Spleen (tissue), 11 donors: ENCODE results near the gene CXCR3. TPM values are rescaled to one million over a fixed set of nuclear protein-coding genes. Genes with fewer than 3 reads are reported as not detected.

ENCODE experiments used
- DNase-seq: peaks from one replicate; pipeline ENCODE4 v3.0.0-alpha.2; 2020
- H3K27ac ChIP-seq, 8 donors: fragments of 200-600 bp; sonication (generic) in 7 of 8; 1 replicate in 4 of 8; 2 replicates in 4 of 8; pipeline versions ENCODE4 v1.5.0 to v1.8.0; 2016 to 2021; ENCODE audit warnings: inconsistent platforms in 4 of 8, mild to moderate bottlenecking in 4 of 8, moderate library complexity in 1 of 8
- H3K27me3 ChIP-seq, 7 donors: fragments of 200-600 bp; sonication (generic) in 6 of 7; replicated peaks in 1 of 7; 1 replicate in 4 of 7; 2 replicates in 3 of 7; pipeline versions ENCODE4 v1.5.0 to v1.8.0; 2016 to 2021; ENCODE audit warnings: inconsistent platforms in 3 of 7, mild to moderate bottlenecking in 1 of 7
- H3K36me3 ChIP-seq, 6 donors: fragments of 200-600 bp; sonication (generic) in 5 of 6; 1 replicate in 4 of 6; 2 replicates in 2 of 6; pipeline versions ENCODE4 v1.5.0 to v1.8.0; 2016 to 2021; ENCODE audit warnings: inconsistent platforms in 2 of 6
- H3K4me1 ChIP-seq, 6 donors: fragments of 200-600 bp; sonication (generic) in 5 of 6; 1 replicate in 3 of 6; 2 replicates in 3 of 6; pipeline versions ENCODE4 v1.5.0 to v1.8.0; 2016 to 2021; ENCODE audit warnings: inconsistent platforms in 3 of 6
- H3K4me3 ChIP-seq, 8 donors: fragments of 200-600 bp; sonication (generic) in 7 of 8; 1 replicate in 4 of 8; 2 replicates in 4 of 8; pipeline versions ENCODE4 v1.5.0 to v1.8.0; 2016 to 2021; ENCODE audit warnings: inconsistent platforms in 4 of 8, mild to moderate bottlenecking in 4 of 8, moderate library complexity in 2 of 8
- H3K9me3 ChIP-seq, 8 donors: fragments of 200-600 bp; sonication (generic) in 7 of 8; 1 replicate in 4 of 8; 2 replicates in 4 of 8; pipeline versions ENCODE4 v1.5.0 to v1.8.0; 2016 to 2021; ENCODE audit warnings: inconsistent platforms in 4 of 8
- POLR2A ChIP-seq, 3 donors: fragments of 450-650 bp; IDR thresholded peaks; one replicate each; pipeline ENCODE4 v1.5.1; 2017; ENCODE audit warnings: antibody characterized with exemption in 3 of 3, mild to moderate bottlenecking in 1 of 3
- POLR2AphosphoS5 ChIP-seq, 3 donors: sonication (generic); formaldehyde crosslinking; IDR thresholded peaks; one replicate each; pipeline ENCODE4 v1.5.1; 2017; ENCODE audit warnings: antibody characterized with exemption in 3 of 3
- whole genome bisulfite sequencing, 5 donors: extraction: QIAGEN DNeasy Blood & Tissue Kit in 3 of 5; methylation state at CpG; one replicate each; pipeline versions ENCODE4 v1.1.5 to v1.1.7; 2013 to 2018; 5-methylcytosine and 5-hydroxymethylcytosine counted together
- intact Hi-C: fragments of 100-400 bp; cut with DNase I; formaldehyde crosslinking; loops from one replicate; pipeline ENCODE4 v1.15.0; 2023; ENCODE audit warnings: low total_unique reads
- polyA plus RNA-seq, 3 donors: library from polyadenylated mRNA; stranded (reverse); fragments of 200-250 nt; gene quantifications; one replicate each; pipeline ENCODE4 v1.2.1, GENCODE V29; 2013
- total RNA-seq, 7 donors: library from RNA; depleted of rRNA in 3 of 7; stranded (reverse); fragments of >200 nt in 3 of 7; fragmentation: NEBNext Ultra II Directional in 4 of 7; extraction: Animal tissue kit (Norgen Biotek cat#: 25700) in 4 of 7; gene quantifications; one replicate each; pipeline versions ENCODE4 v1.1.0 to v1.2.1, GENCODE V29; 2016 to 2021
- TF ChIP-seq, protein P1 (sequence below), 11 experiments: fragments of 200-600 bp in 7 of 11; fragments of 450-650 bp in 4 of 11; sonication (generic) in 4 of 11; IDR thresholded peaks in 8 of 11; conservative IDR thresholded peaks in 3 of 11; 1 replicate in 7 of 11; 2 replicates in 4 of 11; pipeline versions ENCODE4 v1.4.0 to v1.8.0; 2016 to 2021; ENCODE audit warnings: antibody characterized with exemption in 11 of 11, inconsistent platforms in 4 of 11, mild to moderate bottlenecking in 1 of 11
- donor health status: healthy with polysubstance abuse.
- donor health status: DM: no; HTN: no; CAD: no; lungs with moderate emphysema.
- donor health status: DM: no; HTN: no; CAD: no.
- donor health status: Bipolar disorder and iron deficiency.
- donor health status: healthy.
- donor health status: DM: no; HTN: no; CAD: no.
- donor health status: DM: yes; HTN: yes; CAD: no.

CXCR3 gene
- total and polyA plus RNA-seq, 10 donors, result 4.4 to 13.9 (median 8.0) TPM

DNA sequence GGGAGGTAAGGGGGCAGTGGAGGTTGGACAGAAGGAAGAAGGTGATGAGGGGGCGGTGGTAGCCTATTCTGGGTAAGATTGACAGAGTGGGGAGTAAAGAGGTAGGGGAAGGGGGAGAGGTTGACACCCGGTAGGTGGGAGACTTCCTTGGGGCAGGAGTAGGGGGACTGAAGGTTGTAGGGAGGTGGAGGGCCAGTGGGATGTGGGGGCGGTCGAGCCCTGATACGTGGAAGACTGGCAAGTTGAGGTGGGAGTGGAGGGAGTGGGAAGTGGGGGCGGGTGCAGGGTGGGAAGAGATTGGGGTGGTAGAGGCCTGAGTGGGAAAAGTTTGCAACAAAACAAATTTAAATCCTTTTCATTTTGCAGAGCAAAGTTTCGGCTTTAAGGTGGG is 38.3 kb downstream of the CXCR3 start:
- Histone ChIP-seq H3K36me3 (peaks cover 0 to 68% (median 8%) of the 10 kb centered on the region in 6 donors), H3K9me3 (no peaks in the 10 kb centered on the region), H3K4me1 (no peaks in the 10 kb centered on the region), H3K27ac (no peak overlapping the region), H3K27me3 (no peaks in the 10 kb centered on the region), H3K4me3 (no peak overlapping the region)
- 78 to 85% (median 81%) methylated on average over 6 to 7 of the region's 7 CpGs for WGBS, 5 donors
- no peak for DNase-seq
- intact Hi-C loops, result no loop called here
- TF ChIP-seq, protein P1, sequence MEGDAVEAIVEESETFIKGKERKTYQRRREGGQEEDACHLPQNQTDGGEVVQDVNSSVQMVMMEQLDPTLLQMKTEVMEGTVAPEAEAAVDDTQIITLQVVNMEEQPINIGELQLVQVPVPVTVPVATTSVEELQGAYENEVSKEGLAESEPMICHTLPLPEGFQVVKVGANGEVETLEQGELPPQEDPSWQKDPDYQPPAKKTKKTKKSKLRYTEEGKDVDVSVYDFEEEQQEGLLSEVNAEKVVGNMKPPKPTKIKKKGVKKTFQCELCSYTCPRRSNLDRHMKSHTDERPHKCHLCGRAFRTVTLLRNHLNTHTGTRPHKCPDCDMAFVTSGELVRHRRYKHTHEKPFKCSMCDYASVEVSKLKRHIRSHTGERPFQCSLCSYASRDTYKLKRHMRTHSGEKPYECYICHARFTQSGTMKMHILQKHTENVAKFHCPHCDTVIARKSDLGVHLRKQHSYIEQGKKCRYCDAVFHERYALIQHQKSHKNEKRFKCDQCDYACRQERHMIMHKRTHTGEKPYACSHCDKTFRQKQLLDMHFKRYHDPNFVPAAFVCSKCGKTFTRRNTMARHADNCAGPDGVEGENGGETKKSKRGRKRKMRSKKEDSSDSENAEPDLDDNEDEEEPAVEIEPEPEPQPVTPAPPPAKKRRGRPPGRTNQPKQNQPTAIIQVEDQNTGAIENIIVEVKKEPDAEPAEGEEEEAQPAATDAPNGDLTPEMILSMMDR (IDR thresholded peaks at IDR 0.05 in 8 of 11, conservative IDR thresholded peaks at IDR 0.05 in 3 of 11), result no peak
- TF ChIP-seq POLR2A (IDR thresholded peaks at IDR 0.05), result no peak
- no peak for TF ChIP-seq POLR2AphosphoS5 (IDR thresholded peaks at IDR 0.05)

DNA sequence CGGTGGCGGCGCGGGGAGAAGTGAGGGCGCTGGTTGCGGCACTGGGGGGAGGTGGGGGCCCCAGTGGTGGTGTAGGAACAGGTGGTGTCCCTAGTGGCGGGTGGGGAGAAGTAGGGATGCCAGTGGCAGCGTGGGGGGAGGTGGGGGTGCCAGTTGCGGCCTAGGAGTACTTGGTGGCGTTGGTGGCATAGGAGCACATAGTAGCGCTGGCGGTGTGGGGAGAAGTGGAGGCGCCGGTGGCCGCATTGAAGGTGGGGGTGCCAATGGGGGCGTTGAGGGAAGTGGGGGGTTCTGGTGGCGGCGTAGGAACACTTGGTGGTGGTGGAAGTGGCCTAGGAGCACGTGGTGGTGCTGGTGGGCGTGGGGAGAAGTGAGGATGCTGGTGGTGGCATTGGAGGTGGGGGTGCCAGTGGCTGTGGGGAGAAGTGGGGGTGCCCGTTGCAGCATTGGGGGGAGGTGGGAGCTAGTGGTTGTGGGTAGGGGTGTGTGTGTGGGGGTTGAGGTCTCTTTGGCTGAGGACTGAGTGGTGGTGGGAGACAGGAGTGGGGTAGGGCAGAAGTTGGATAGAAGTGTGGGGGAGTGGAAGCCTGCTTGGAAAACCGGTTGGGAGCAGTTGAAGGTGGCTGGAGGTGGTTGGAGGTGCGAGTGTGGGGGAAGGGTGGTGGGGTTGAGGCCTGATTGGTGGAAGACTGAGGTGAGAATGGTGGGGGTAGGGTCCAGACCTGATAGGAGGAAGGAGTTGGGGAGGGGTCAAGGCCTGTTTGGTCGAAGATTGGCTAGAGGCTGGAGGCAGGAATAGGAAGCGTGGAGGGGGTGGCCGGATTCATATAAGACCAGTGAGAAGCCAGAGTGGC is 38.9 kb downstream of the CXCR3 start:
- intact Hi-C loops, result no loop called here
- Histone ChIP-seq H3K27ac (peak overlapping the region in 1 of 8 donors; percentile 24), H3K36me3 (peaks cover 0 to 75% (median 8%) of the 10 kb centered on the region in 6 donors), H3K4me1 (no peaks in the 10 kb centered on the region), H3K27me3 (no peaks in the 10 kb centered on the region), H3K4me3 (no peak overlapping the region), H3K9me3 (no peaks in the 10 kb centered on the region)
- TF ChIP-seq, protein P1 (IDR thresholded peaks at IDR 0.05 in 8 of 11, conservative IDR thresholded peaks at IDR 0.05 in 3 of 11), result no peak
- TF ChIP-seq POLR2A (IDR thresholded peaks at IDR 0.05) (no peak), POLR2AphosphoS5 (IDR thresholded peaks at IDR 0.05) (no peak)
- 89 to 92% (median 89%) methylated on average over 20 to 26 of the region's 26 CpGs for WGBS, 5 donors
- DNase-seq, result no peak

GRCh38 chrX:71578253-71579135 is 39.8 kb downstream of the CXCR3 start, which contains the start of gene GCNA:
Gene GCNA (plus strand): TSS chrX:71578437. CDS start chrX:71580822, 2,385 bp downstream.
- TF ChIP-seq POLR2A (IDR thresholded peaks at IDR 0.05) (no peak), POLR2AphosphoS5 (IDR thresholded peaks at IDR 0.05) (peak in 2 of 3 donors; percentile 17 to 59)
- WGBS, 5 donors, result 95 to 97% (median 96%) methylated on average over 29 to 48 of the region's 48 CpGs
- Histone ChIP-seq H3K4me3 (no peak within 1 kb of the TSS), H3K27me3 (no peaks in the 10 kb centered on the region), H3K36me3 (peaks cover 0 to 83% (median 13%) of the 10 kb centered on the region in 6 donors), H3K4me1 (no peaks in the 10 kb centered on the region), H3K27ac (no peak within 1 kb of the TSS), H3K9me3 (no peaks in the 10 kb centered on the region)
- intact Hi-C loops, result no loop called here
- no peak for DNase-seq

DNA sequence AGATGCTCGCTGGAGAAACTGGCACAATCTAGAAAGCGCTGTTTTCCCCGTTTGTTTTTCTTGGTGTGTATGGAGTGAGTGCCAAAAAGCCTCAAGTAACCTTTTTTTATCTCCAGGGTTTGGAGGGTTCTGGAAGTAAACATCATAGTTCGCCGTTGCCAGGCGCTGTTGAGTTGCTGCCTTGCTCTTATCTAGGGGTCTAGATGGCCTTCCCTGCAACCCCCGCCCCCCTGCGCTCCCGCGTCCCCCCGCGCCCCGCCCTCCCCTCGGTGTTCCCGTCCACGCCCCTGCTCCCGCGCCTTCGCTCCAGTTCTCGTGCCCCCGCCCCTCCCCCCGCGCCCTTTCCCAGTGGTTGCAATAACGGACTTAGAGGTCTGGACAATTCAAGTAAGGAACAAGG is 40.6 kb downstream of the CXCR3 start:
- no peak for DNase-seq
- Histone ChIP-seq H3K27me3 (no peaks in the 10 kb centered on the region), H3K4me1 (no peaks in the 10 kb centered on the region), H3K27ac (no peak overlapping the region), H3K4me3 (no peak overlapping the region), H3K9me3 (no peaks in the 10 kb centered on the region), H3K36me3 (peaks cover 0 to 87% (median 19%) of the 10 kb centered on the region in 6 donors)
- WGBS, 5 donors, result 90 to 96% (median 95%) methylated on average over 24 of the region's 24 CpGs
- intact Hi-C loops, result no loop called here
- TF ChIP-seq POLR2A (IDR thresholded peaks at IDR 0.05), result no peak
- no peak for TF ChIP-seq POLR2AphosphoS5 (IDR thresholded peaks at IDR 0.05)
- TF ChIP-seq, protein P1 (IDR thresholded peaks at IDR 0.05 in 8 of 11, conservative IDR thresholded peaks at IDR 0.05 in 3 of 11), result no peak
